Heart right ventricle (tissue), 16 donors: ENCODE data around the gene CLDN11. TPM values are rescaled to one million over a fixed set of nuclear protein-coding genes. Genes with fewer than 3 reads are reported as not detected.

Experiments used
- ATAC-seq, 8 donors: fragments of 200-7000 bp; cut with Tn5 transposase; one replicate each; pipeline ENCODE4 v1.9.1; 2020; ENCODE audit warnings: mild to moderate bottlenecking in 8 of 8, moderate library complexity in 8 of 8, moderate number of reproducible peaks in 1 of 8
- DNase-seq, 2 donors: peaks; one replicate each; pipeline ENCODE4 v3.0.0-alpha.2; 2020
- H3K27ac ChIP-seq, 10 donors: fragments of 200-600 bp; sonication (generic) in 2 of 10; one replicate each; pipeline versions ENCODE4 v1.5.0 to v1.8.0; 2020 to 2022; ENCODE audit warnings: mild to moderate bottlenecking in 3 of 10
- H3K27me3 ChIP-seq, 7 donors: fragments of 200-600 bp; one replicate each; pipeline ENCODE4 v1.8.0; 2021 to 2022; ENCODE audit warnings: mild to moderate bottlenecking in 2 of 7
- H3K36me3 ChIP-seq, 9 donors: fragments of 200-600 bp; sonication (generic) in 1 of 9; one replicate each; pipeline versions ENCODE4 v1.5.0 to v1.8.0; 2020 to 2022; ENCODE audit warnings: mild to moderate bottlenecking in 2 of 9
- H3K4me1 ChIP-seq, 9 donors: fragments of 200-600 bp; sonication (generic) in 1 of 9; one replicate each; pipeline versions ENCODE4 v1.5.0 to v1.8.0; 2020 to 2022; ENCODE audit warnings: mild to moderate bottlenecking in 4 of 9
- H3K4me3 ChIP-seq, 10 donors: fragments of 200-600 bp; sonication (generic) in 2 of 10; one replicate each; pipeline versions ENCODE4 v1.5.0 to v1.8.0; 2020 to 2022; ENCODE audit warnings: mild to moderate bottlenecking in 7 of 10, moderate library complexity in 2 of 10
- H3K9me3 ChIP-seq, 11 donors: fragments of 200-600 bp in 10 of 11; sonication (generic) in 2 of 11; one replicate each; pipeline versions ENCODE4 v1.5.0 to v1.8.0; 2013 to 2022; ENCODE audit warnings: mild to moderate bottlenecking in 2 of 11, control low read depth in 1 of 11, moderate library complexity in 1 of 11
- CTCF ChIP-seq, 9 donors: fragments of 200-600 bp; sonication (generic) in 2 of 9; IDR thresholded peaks; one replicate each; pipeline versions ENCODE4 v1.5.0 to v1.8.0; 2021 to 2022; ENCODE audit warnings: antibody characterized with exemption in 9 of 9, mild to moderate bottlenecking in 5 of 9, moderate library complexity in 1 of 9
- WGBS, 2 donors: extraction: QIAGEN DNeasy Blood & Tissue Kit; methylation state at CpG; one replicate each; pipeline ENCODE4 v1.1.7; 2013; ENCODE audit warnings: inconsistent platforms in 1 of 2; 5-methylcytosine and 5-hydroxymethylcytosine counted together
- intact Hi-C, 10 donors: fragments of 100-400 bp; cut with DNase I; formaldehyde crosslinking; loops; one replicate each; pipeline versions ENCODE4 v1.11.1 to v1.14.2; 2022
- microRNA-seq, 2 donors: library from miRNA; unstranded; fragments of <30 nt; microRNA quantifications; one replicate each; pipeline ENCODE4 v1.2.0, GENCODE V29; 2021
- polyA plus RNA-seq, 2 donors: library from polyadenylated mRNA; stranded (reverse); fragments of 200-250 nt; gene quantifications; one replicate each; pipeline ENCODE4 v1.2.3, GENCODE V29; 2013
- total RNA-seq, 10 donors: library from RNA; stranded (reverse); fragmentation: NEBNext Ultra II Directional in 3 of 10; extraction: Animal tissue kit (Norgen Biotek cat#: 25700) in 3 of 10; gene quantifications; one replicate each; pipeline versions ENCODE4 v1.2.1 to v1.2.4, GENCODE V29; 2021 to 2023
- donor health status: Arrhythmogenic right ventricular cardiomyopathy.
- donor health status: ischemic (EF 13 %, LVEDD 7.1; RV severe dilation, severe dysfunction).
- donor health status: healthy with polysubstance abuse.
- donor health status: DM: no; HTN: yes; CAD: no.
- donor health status: DM: no; HTN: no; CAD: no.
- donor health status: ischemic (EF 25% LVEDD 6.9; RV normal size, moderate dysfunction).
- donor health status: ischemic (EF 25% LVEDD 5.7; RV mildly dilated, moderate dysfunction).
- donor health status: healthy.
- donor health status: DM: yes; HTN: yes; CAD: no.
- donor health status: Ischemic cardiomyopathy.
- donor health status: ischemic (EF 35%, LVEDD 5.7; RV mildly dilated, moderate dysfunction).
- donor health status: nonischemic (EF 11% LVEDD 7.7; RV severe dilation, severe dysfunction).
- donor health status: DM: yes; HTN: yes; CAD: no.
- donor health status: PGD.
- donor health status: ischemic (EF 29% LVEDD 5.4; RV normal size, mild dysfunction).
- donor health status: nonischemic (EF 23%, LVEDD 6.1; RV moderate dilation, normal function).

CLDN11 gene
- total and polyA plus RNA-seq, 12 donors = 1.6 to 3.9 (median 2.8) TPM

- Histone ChIP-seq H3K27ac (no peak overlapping the region), H3K9me3 (no peaks in the 10 kb centered on the region), H3K36me3 (no peaks in the 10 kb centered on the region), H3K4me1 (no peaks in the 10 kb centered on the region), H3K27me3 (peaks cover 0 to 7% (median 0%) of the 10 kb centered on the region in 7 donors), H3K4me3 (no peak overlapping the region)
- intact Hi-C loops = no loop called here
- DNase-seq (no peak), ATAC-seq (no peak)
- no peak for TF ChIP-seq CTCF (IDR thresholded peaks at IDR 0.05)
- 94 to 96% methylated on average over 4 of the region's 4 CpGs for WGBS, 2 donors
Measured at GRCh38 chr3:170480111-170480510, 61.4 kb downstream of the CLDN11 start.

- H3K4me3 ChIP-seq = no peak overlapping the region
- no peaks in the 10 kb centered on the region for H3K36me3 ChIP-seq
- WGBS, 2 donors = 81 to 86% methylated on average over 4 of the region's 4 CpGs
- intact Hi-C loops = no loop called here
- H3K27ac ChIP-seq = no peak overlapping the region
- TF ChIP-seq CTCF (IDR thresholded peaks at IDR 0.05) = no peak
- no peaks in the 10 kb centered on the region for H3K9me3 ChIP-seq
- H3K4me1 ChIP-seq = no peaks in the 10 kb centered on the region
- peaks cover 0 to 7% (median 0%) of the 10 kb centered on the region in 7 donors for H3K27me3 ChIP-seq
- DNase-seq = no peak
- no peak for ATAC-seq
Measured at GRCh38 chr3:170482199-170482598, 63.5 kb downstream of the CLDN11 start.

GRCh38 chr3:170483485-170484262 is 65.0 kb downstream of the CLDN11 start:
- no peak for TF ChIP-seq CTCF (IDR thresholded peaks at IDR 0.05)
- H3K27ac ChIP-seq = no peak overlapping the region
- 66 to 68% methylated on average over 5 of the region's 5 CpGs for WGBS, 2 donors
- DNase-seq (no peak), ATAC-seq (no peak)
- no peaks in the 10 kb centered on the region for H3K36me3 ChIP-seq
- no peaks in the 10 kb centered on the region for H3K4me1 ChIP-seq
- no peak overlapping the region for H3K4me3 ChIP-seq
- no peaks in the 10 kb centered on the region for H3K9me3 ChIP-seq
- intact Hi-C loops = no loop called here
- H3K27me3 ChIP-seq = peaks cover 0 to 4% (median 0%) of the 10 kb centered on the region in 7 donors

Small RNA genes lying within 50 kb of the gene (microRNA-seq; reads per million reads assigned to microRNA genes)
- gene MIR6828 = 0 reads per million in 2 donors

Other genes with a start within 250 kb of the CLDN11 start
- 10 to 100 TPM; 39.6 to 70.8 (median 56.2) TPM for gene PHC3, start 237.1 kb upstream of the CLDN11 start, total RNA-seq
- 1 to 10 TPM; 2.4 to 8.2 TPM for gene PHC3, start 237.1 kb upstream of the CLDN11 start, polyA plus RNA-seq
- gene PRKCI, start 196.4 kb upstream of the CLDN11 start, total RNA-seq = 10 to 100 TPM in 9 of 10 donors, 1 to 10 TPM in 1; 9.7 to 21.0 (median 13.1) TPM
- 10 to 100 TPM in 1 of 2 donors, 1 to 10 TPM in 1; 6.5 to 17.1 TPM for gene PRKCI, start 196.4 kb upstream of the CLDN11 start, polyA plus RNA-seq
- gene SKIL, start 61.2 kb upstream of the CLDN11 start, total RNA-seq = 10 to 100 TPM; 17.7 to 32.1 (median 24.9) TPM
- 10 to 100 TPM in 1 of 2 donors, 1 to 10 TPM in 1; 4.9 to 10.2 TPM for gene SKIL, start 61.2 kb upstream of the CLDN11 start, polyA plus RNA-seq
- not detected for gene SLC7A14, start 167.2 kb downstream of the CLDN11 start, total RNA-seq
- under 1 TPM in 1 of 2 donors, not detected in 1; under 0.01 TPM for gene SLC7A14, start 167.2 kb downstream of the CLDN11 start, polyA plus RNA-seq